RWPE1 (cell line): ENCODE results near the gene HLA-F.

Experiments used
- CTCF ChIA-PET: fragments of 350-600 bp; sonication (Branson Sonifier 250); formaldehyde crosslinking; extraction: SDS; loops from one replicate; lab custom pipeline; 2021; lab: Yijun Ruan, JAX
- POLR2A ChIA-PET: fragments of 400-600 bp; formaldehyde crosslinking; extraction: SDS; loops from one replicate; lab custom pipeline; 2020; ENCODE audit warnings: antibody characterized with exemption; ENCODE audit not compliant: low non-redundant PET; lab: Yijun Ruan, JAX
- DNase-seq: peaks from one replicate; pipeline ENCODE4 v3.0.0; 2012; ENCODE audit warnings: low spot score
- H3K27ac ChIP-seq: fragments of 450-650 bp; 2 replicates; pipeline ENCODE4 v1.5.1; 2017
- TF ChIP-seq, protein P1 (sequence below): fragments of 450-650 bp; conservative IDR thresholded peaks from 2 replicates; pipeline ENCODE4 v1.5.1; 2017; ENCODE audit warnings: low read depth, mild to moderate bottlenecking

HLA-F gene

DNA sequence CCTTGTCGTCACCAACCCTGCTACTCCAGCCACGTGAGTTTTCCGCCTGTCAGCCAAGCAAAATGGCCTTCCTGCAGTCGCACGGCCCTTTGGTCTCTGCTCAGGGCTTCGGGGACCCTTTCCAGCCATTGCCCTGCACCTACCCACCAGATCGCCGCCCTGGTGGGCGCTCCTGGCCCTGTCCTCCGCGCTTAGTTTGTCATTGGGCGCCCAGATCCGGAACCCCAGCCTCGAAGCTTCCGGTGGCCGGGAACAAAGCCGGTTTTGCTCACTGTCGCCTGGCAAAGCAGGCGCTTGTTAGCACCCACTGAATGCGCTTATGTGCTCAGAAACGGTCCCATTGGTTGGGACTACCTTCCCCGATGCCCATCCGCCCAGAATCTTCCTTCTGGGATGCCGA lies 42.8 kb upstream of the HLA-F start:
- peak; percentile 28 for DNase-seq
- TF ChIP-seq, protein P1, sequence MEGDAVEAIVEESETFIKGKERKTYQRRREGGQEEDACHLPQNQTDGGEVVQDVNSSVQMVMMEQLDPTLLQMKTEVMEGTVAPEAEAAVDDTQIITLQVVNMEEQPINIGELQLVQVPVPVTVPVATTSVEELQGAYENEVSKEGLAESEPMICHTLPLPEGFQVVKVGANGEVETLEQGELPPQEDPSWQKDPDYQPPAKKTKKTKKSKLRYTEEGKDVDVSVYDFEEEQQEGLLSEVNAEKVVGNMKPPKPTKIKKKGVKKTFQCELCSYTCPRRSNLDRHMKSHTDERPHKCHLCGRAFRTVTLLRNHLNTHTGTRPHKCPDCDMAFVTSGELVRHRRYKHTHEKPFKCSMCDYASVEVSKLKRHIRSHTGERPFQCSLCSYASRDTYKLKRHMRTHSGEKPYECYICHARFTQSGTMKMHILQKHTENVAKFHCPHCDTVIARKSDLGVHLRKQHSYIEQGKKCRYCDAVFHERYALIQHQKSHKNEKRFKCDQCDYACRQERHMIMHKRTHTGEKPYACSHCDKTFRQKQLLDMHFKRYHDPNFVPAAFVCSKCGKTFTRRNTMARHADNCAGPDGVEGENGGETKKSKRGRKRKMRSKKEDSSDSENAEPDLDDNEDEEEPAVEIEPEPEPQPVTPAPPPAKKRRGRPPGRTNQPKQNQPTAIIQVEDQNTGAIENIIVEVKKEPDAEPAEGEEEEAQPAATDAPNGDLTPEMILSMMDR, result no peak
- ChIA-PET POLR2A (no interaction called here), CTCF (interaction anchor here (0.8 to 1.4 kb wide), 2 partner anchors 22 to 30 kb away, joined by 3 to 4 read pairs; no protein-coding TSS in a partner anchor)
- H3K27ac ChIP-seq, result peak overlapping the region; percentile 94

DNA sequence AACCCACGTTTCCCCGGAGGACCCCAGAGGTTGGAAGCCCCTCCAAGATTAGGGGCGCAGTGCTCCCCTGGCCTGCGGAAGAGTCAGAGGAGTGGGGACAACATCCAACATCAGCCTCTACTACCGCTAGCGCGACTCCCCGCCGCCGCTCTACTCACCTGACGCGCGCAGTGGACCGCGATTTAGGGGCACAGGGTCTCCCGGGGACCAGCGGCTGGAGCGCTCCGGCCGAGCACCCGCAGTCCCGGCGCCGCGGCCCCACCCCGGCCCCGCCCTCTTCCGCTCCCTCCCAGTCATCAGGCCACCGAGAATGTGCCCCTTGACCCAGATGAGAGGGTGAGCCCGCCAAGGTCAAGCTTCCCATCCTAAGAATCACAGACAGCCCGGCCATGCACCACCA lies 42.3 kb upstream of the HLA-F start, which contains the start of gene ZFP57:
ZFP57 (minus strand) TSS at position 249 of the 400 bp plus-strand sequence. CDS start 4,149 bp downstream, outside the sequence.
- ChIA-PET POLR2A (no interaction called here), CTCF (interaction anchor here (1.4 kb wide), 1 partner anchor 31 kb away, joined by 4 read pairs; no protein-coding TSS in a partner anchor)
- peak within 1 kb of the TSS; percentile 94 for H3K27ac ChIP-seq
- TF ChIP-seq, protein P1, result no peak
- peak; percentile 31 for DNase-seq

DNA sequence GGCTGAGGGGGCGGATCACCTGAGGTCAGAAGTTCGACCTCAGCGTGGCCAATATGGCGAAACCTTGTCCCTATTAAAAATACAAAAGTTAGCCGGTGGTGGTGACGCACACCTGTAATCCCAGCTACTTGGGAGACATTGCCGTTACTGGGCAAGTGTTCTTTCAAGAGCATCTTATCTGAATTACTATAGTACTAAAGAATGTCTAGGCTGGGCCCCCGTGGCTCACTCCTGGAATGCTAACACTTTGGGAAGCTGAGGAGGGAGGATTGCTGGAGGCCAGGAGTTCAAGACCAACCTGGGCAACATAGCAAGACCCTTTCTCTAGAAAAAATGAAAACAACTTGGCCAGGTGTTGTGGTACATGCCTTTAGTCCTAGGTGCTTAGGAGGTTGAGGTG lies 41.4 kb upstream of the HLA-F start:
- ChIA-PET POLR2A (no interaction called here), CTCF (interaction anchor here (1.2 to 1.9 kb wide), 3 partner anchors 15 to 32 kb away, joined by 4 to 21 read pairs (median 4); no protein-coding TSS in a partner anchor)
- peak overlapping the region; percentile 94; the same call in 1 of the 2 replicates for H3K27ac ChIP-seq
- DNase-seq, result no peak
- TF ChIP-seq, protein P1, result no peak

DNA sequence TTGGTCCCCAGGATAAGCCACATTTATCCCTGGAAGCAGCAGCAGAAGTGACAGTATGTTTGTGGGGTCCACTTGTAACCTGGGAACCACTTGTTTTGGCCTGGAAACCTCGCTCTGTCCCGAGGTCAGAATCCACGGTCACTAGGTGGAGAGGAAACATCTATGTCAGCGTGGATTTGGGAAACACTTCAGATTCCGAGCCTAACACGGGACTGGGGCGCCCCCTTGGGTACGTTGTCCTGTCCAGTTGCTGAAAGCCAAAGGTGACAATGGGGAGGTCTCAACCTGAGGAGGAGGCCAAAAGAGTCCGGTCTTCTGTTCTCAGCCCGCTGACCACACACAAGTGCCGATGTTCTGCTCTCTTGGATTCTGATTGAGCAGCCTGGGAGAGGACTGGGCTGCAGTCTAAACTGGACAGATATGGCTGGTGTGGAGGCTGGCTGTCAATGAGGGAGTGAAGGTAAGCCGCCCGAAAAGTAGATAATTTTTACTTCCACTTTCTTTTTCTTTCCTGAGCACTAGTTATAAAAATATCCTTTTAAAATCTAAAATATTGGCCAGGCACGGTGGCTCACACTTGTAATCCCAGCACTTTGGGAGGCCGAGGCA lies 37.4 kb upstream of the HLA-F start:
- no peak overlapping the region for H3K27ac ChIP-seq
- POLR2A ChIA-PET, result no interaction called here
- CTCF ChIA-PET, result no interaction called here
- DNase-seq, result no peak
- TF ChIP-seq, protein P1, result no peak

DNA sequence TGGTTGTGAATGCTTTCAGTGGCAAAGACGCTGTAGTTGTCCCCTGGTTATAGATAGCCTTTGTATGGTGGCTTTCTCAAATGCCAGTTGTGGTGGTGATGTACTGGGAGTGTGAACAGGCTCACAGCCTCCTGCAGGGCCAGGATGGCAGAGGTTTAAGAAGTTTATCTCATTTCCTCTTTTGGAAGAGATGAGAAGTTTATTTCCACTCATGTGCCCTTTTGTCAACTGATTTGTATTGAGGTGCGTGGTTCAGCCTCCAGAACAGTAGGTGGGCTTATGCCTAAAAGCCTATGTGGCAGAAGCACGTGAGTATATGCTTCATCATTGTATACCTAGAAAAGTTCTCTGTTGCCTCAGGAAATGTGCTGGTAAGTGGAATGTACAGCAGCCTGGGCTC lies 28.6 kb upstream of the HLA-F start:
- DNase-seq, result no peak
- ChIA-PET CTCF (interaction anchor here (4.2 kb wide), 1 partner anchor 46 kb away, joined by 56 read pairs; no protein-coding TSS in a partner anchor), POLR2A (no interaction called here)
- TF ChIP-seq, protein P1, result no peak
- H3K27ac ChIP-seq, result no peak overlapping the region

DNA sequence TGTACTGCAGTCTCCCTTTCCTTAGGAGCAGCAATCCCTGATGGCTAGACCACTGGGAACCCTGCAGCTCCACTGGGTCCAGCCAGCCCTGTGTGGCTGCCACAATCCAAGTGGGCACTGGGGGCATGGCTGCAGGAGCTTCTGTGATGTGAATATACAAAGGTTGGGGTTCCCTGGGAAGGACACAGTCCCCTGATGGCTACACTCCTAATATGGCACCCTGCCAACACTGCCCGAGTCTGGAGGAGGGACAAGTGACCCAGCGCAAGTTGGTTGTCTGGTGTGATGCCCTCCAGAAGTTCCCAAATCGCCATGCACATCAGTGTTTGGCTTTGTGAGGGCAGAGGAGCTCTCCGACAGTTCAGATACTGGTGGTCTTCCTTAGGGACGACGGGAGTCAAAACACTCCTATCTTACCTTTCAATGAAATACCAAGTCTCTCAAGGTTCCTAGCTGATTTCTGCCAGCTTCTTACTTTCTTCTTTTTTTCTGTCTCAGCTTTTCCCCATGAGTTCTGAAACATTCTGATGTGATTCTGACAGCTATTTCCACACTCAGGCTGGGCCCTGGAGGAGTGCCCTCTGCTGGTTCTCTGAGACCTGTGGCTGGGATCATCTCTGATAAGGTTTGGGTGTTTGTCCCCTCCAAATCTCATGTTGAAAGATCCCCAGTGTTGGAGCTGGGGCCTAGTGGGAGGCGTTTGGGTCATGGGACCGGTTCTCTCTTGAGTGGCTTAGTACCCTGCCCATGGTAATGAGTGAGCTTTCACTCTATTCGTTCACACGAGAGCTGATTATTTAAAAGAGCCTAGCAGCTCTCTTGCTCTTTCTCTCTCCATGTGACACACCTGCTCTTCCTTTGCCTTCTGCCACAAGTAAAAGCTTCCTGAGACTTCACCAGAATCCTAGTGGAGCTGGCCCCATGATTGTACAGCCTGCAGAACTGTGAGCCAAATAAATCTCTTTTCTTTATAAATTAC lies 26.8 kb upstream of the HLA-F start:
- ChIA-PET POLR2A (interaction anchor here (0.7 kb wide), 1 partner anchor 48 kb away, joined by 3 read pairs; no protein-coding TSS in a partner anchor), CTCF (interaction anchor here (0.5 to 4.2 kb wide), 16 partner anchors 12 to 335 kb away, joined by 3 to 56 read pairs (median 3); partner anchors contain the start of gene HLA-A)
- no peak overlapping the region for H3K27ac ChIP-seq
- peak; percentile 55 for DNase-seq
- TF ChIP-seq, protein P1, result peak; percentile 54
